HepG2 (cell line): ENCODE data around the gene STARD13. TPM values are rescaled to one million over a fixed set of nuclear protein-coding genes. Genes with fewer than 3 reads are reported as not detected.

Source experiments
- NONO ChIP-seq, 2 experiments: fragments of 450-650 bp in 1 of 2; sonication (generic) in 1 of 2; formaldehyde crosslinking in 1 of 2; IDR thresholded peaks in 1 of 2; conservative IDR thresholded peaks in 1 of 2; 2 replicates each; pipeline versions ENCODE4 v1.6.1 to v1.8.0; 2017 to 2022; ENCODE audit warnings: mild to moderate bottlenecking in 1 of 2, missing genetic modification reagents in 1 of 2, moderate library complexity in 1 of 2
- POLR2AphosphoS5 ChIP-seq: IDR thresholded peaks from 2 replicates; pipeline ENCODE4 v1.6.1; 2012; ENCODE audit warnings: low read depth, low read length
- SIX1 ChIP-seq: sonication (generic); formaldehyde crosslinking; IDR thresholded peaks from 2 replicates; pipeline ENCODE4 v1.4.0; 2020; ENCODE audit warnings: missing genetic modification reagents, borderline replicate concordance
- STAG1 ChIP-seq: sonication (generic); formaldehyde crosslinking; IDR thresholded peaks from 2 replicates; pipeline ENCODE4 v1.4.0; 2020; ENCODE audit warnings: missing genetic modification reagents
- TAF1 ChIP-seq: sonication (generic); formaldehyde crosslinking; IDR thresholded peaks from 2 replicates; pipeline ENCODE4 v1.4.0; 2020; ENCODE audit warnings: missing genetic modification reagents
- ZNF205 ChIP-seq: IDR thresholded peaks from 2 replicates; pipeline ENCODE4 v1.6.1; 2018; ENCODE audit warnings: missing biosample characterization, missing genetic modification reagents
- ZNF326 ChIP-seq: sonication (generic); formaldehyde crosslinking; IDR thresholded peaks from 2 replicates; pipeline ENCODE4 v1.4.0; 2020; ENCODE audit warnings: missing genetic modification reagents, borderline replicate concordance
- ZNF552 ChIP-seq: sonication (generic); formaldehyde crosslinking; IDR thresholded peaks from 2 replicates; pipeline ENCODE4 v1.9.0; 2022; ENCODE audit warnings: missing genetic modification reagents, mild to moderate bottlenecking, borderline replicate concordance
- ZNF660 ChIP-seq: sonication (generic); formaldehyde crosslinking; IDR thresholded peaks from 2 replicates; pipeline ENCODE4 v1.5.1; 2020; ENCODE audit warnings: mild to moderate bottlenecking, low read depth, missing genetic modification reagents, borderline replicate concordance
- ZNF773 ChIP-seq: sonication (generic); formaldehyde crosslinking; IDR thresholded peaks from 2 replicates; pipeline ENCODE4 v1.4.0; 2020; ENCODE audit warnings: missing genetic modification reagents, borderline replicate concordance
- ZSCAN31 ChIP-seq: sonication (generic); formaldehyde crosslinking; IDR thresholded peaks from 2 replicates; pipeline ENCODE4 v1.5.0; 2020; ENCODE audit warnings: low read depth, mild to moderate bottlenecking, missing genetic modification reagents
- polyA plus RNA-seq, 8 experiments: library from polyadenylated mRNA; depleted of rRNA in 3 of 8; stranded (reverse) in 7 of 8; unstranded in 1 of 8; fragments of >200 nt; fragmentation: Illumina TruSeq in 4 of 8; extraction: Trizol in 4 of 8; gene quantifications; 2 replicates each; pipeline versions ENCODE4 v1.2.1 to v1.2.3, GENCODE V29; 2011 to 2016; ENCODE audit warnings: low read depth in 4 of 8, missing spikeins in 1 of 8, mixed read lengths in 1 of 8; ENCODE audit not compliant: insufficient read depth in 1 of 8
- total RNA-seq, 5 experiments: library from RNA; depleted of rRNA; stranded (reverse); fragments of >200 nt; fragmentation: Illumina TruSeq; extraction: Trizol; gene quantifications; 2 replicates each; pipeline ENCODE4 v1.2.3, GENCODE V29; 2016; ENCODE audit warnings: low read depth in 1 of 5
- TF ChIP-seq, protein P1 (sequence below): sonication (generic); formaldehyde crosslinking; IDR thresholded peaks from 2 replicates; pipeline ENCODE4 v1.4.0; 2020; ENCODE audit warnings: missing genetic modification reagents
- TF ChIP-seq, protein P2 (sequence below): sonication (generic); formaldehyde crosslinking; IDR thresholded peaks from 2 replicates; pipeline ENCODE4 v1.9.0; 2021; ENCODE audit warnings: missing genetic modification reagents, borderline replicate concordance
- TF ChIP-seq, protein P3 (sequence below): sonication (generic); formaldehyde crosslinking; IDR thresholded peaks from 2 replicates; pipeline ENCODE4 v1.4.0; 2020; ENCODE audit warnings: missing genetic modification reagents, borderline replicate concordance
- TF ChIP-seq, protein P4 (sequence below): sonication (generic); formaldehyde crosslinking; IDR thresholded peaks from 2 replicates; pipeline ENCODE4 v1.4.0; 2020; ENCODE audit warnings: missing genetic modification reagents

Gene STARD13
- total and polyA plus RNA-seq, 2 of the 13 experiments (the other 11 are each of a cell fraction or from before 2014, with no cell fraction given), result 12.8 to 14.3 TPM

DNA sequence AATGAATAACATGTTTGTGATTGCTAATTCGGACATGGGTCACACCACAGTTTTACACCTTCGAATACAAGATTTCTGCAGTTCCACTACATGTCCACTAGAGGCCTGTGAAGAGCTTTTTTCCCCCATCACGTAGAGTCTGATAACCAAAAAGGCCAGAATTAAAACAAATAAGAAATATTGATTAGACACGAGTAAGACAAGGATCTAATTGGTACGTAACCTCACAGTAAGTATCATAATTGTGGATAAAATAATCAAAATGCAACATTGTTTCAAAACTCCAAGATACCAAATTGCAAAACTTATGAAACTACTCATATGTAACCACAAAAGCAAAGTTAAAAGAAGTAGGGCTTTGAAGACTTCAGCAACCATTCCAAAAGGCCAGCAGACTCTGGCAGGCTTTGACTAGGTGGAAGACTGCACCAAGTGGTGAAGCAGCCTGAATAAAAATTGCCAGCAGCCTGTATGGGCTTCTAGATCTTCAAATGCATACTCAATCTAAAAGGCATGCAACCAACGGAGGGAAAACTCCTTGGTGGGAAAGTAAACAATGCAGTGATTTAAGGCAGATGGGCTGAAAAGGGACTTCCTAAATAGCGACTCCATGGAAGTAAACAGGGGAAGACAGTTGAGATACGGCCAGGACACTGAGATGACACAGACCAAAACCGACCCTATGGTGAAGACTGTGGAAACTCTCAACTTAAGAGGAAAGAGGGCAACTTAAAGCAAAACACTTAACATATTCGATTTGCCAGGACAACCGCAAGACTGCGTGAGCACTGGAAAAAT is 56.7 kb downstream of the STARD13 start (continued):
- no peak for TF ChIP-seq NONO (IDR thresholded peaks at IDR 0.05)
- no peak for TF ChIP-seq NONO (CRISPR knock-in tag; conservative IDR thresholded peaks at IDR 0.05)
- no peak for TF ChIP-seq SIX1 (CRISPR knock-in tag)
- TF ChIP-seq TAF1 (CRISPR knock-in tag), result no peak
- TF ChIP-seq, protein P1, sequence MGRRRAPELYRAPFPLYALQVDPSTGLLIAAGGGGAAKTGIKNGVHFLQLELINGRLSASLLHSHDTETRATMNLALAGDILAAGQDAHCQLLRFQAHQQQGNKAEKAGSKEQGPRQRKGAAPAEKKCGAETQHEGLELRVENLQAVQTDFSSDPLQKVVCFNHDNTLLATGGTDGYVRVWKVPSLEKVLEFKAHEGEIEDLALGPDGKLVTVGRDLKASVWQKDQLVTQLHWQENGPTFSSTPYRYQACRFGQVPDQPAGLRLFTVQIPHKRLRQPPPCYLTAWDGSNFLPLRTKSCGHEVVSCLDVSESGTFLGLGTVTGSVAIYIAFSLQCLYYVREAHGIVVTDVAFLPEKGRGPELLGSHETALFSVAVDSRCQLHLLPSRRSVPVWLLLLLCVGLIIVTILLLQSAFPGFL, result no peak
- TF ChIP-seq ZNF205 (CRISPR knock-in tag), result no peak
- TF ChIP-seq, protein P2, sequence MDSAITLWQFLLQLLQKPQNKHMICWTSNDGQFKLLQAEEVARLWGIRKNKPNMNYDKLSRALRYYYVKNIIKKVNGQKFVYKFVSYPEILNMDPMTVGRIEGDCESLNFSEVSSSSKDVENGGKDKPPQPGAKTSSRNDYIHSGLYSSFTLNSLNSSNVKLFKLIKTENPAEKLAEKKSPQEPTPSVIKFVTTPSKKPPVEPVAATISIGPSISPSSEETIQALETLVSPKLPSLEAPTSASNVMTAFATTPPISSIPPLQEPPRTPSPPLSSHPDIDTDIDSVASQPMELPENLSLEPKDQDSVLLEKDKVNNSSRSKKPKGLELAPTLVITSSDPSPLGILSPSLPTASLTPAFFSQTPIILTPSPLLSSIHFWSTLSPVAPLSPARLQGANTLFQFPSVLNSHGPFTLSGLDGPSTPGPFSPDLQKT, result no peak
- no peak for TF ChIP-seq ZNF773 (CRISPR knock-in tag)
- TF ChIP-seq, protein P3, sequence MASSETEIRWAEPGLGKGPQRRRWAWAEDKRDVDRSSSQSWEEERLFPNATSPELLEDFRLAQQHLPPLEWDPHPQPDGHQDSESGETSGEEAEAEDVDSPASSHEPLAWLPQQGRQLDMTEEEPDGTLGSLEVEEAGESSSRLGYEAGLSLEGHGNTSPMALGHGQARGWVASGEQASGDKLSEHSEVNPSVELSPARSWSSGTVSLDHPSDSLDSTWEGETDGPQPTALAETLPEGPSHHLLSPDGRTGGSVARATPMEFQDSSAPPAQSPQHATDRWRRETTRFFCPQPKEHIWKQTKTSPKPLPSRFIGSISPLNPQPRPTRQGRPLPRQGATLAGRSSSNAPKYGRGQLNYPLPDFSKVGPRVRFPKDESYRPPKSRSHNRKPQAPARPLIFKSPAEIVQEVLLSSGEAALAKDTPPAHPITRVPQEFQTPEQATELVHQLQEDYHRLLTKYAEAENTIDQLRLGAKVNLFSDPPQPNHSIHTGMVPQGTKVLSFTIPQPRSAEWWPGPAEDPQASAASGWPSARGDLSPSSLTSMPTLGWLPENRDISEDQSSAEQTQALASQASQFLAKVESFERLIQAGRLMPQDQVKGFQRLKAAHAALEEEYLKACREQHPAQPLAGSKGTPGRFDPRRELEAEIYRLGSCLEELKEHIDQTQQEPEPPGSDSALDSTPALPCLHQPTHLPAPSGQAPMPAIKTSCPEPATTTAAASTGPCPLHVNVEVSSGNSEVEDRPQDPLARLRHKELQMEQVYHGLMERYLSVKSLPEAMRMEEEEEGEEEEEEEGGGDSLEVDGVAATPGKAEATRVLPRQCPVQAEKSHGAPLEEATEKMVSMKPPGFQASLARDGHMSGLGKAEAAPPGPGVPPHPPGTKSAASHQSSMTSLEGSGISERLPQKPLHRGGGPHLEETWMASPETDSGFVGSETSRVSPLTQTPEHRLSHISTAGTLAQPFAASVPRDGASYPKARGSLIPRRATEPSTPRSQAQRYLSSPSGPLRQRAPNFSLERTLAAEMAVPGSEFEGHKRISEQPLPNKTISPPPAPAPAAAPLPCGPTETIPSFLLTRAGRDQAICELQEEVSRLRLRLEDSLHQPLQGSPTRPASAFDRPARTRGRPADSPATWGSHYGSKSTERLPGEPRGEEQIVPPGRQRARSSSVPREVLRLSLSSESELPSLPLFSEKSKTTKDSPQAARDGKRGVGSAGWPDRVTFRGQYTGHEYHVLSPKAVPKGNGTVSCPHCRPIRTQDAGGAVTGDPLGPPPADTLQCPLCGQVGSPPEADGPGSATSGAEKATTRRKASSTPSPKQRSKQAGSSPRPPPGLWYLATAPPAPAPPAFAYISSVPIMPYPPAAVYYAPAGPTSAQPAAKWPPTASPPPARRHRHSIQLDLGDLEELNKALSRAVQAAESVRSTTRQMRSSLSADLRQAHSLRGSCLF (CRISPR knock-in tag), result no peak
- TF ChIP-seq, protein P4, sequence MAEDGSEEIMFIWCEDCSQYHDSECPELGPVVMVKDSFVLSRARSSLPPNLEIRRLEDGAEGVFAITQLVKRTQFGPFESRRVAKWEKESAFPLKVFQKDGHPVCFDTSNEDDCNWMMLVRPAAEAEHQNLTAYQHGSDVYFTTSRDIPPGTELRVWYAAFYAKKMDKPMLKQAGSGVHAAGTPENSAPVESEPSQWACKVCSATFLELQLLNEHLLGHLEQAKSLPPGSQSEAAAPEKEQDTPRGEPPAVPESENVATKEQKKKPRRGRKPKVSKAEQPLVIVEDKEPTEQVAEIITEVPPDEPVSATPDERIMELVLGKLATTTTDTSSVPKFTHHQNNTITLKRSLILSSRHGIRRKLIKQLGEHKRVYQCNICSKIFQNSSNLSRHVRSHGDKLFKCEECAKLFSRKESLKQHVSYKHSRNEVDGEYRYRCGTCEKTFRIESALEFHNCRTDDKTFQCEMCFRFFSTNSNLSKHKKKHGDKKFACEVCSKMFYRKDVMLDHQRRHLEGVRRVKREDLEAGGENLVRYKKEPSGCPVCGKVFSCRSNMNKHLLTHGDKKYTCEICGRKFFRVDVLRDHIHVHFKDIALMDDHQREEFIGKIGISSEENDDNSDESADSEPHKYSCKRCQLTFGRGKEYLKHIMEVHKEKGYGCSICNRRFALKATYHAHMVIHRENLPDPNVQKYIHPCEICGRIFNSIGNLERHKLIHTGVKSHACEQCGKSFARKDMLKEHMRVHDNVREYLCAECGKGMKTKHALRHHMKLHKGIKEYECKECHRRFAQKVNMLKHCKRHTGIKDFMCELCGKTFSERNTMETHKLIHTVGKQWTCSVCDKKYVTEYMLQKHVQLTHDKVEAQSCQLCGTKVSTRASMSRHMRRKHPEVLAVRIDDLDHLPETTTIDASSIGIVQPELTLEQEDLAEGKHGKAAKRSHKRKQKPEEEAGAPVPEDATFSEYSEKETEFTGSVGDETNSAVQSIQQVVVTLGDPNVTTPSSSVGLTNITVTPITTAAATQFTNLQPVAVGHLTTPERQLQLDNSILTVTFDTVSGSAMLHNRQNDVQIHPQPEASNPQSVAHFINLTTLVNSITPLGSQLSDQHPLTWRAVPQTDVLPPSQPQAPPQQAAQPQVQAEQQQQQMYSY, result no peak
- 0 out of 2 replicates have a peak, but pooled peaks have one; percentile 72 for TF ChIP-seq ZSCAN31
- no peak for TF ChIP-seq ZNF552 (CRISPR knock-in tag)
- TF ChIP-seq POLR2AphosphoS5, result no peak
- peak; percentile 83 for TF ChIP-seq STAG1 (CRISPR knock-in tag)
- no peak for TF ChIP-seq ZNF326 (CRISPR knock-in tag)
- no peak for TF ChIP-seq ZNF660 (CRISPR knock-in tag)
